HTERT RPE-1 (cell line): ENCODE measurements around the gene AK2.
"Not testable (repeated sequence)": the region's sequence is repeated elsewhere in the genome, so short reads cannot be mapped to it uniquely, and the experiment has no call there.

Source experiments
- in situ Hi-C: fragments of 300-500 bp; cut with MboI; formaldehyde crosslinking; loops from 4 replicates; pipeline ENCODE4 v1.14.3; 2020; ENCODE audit warnings: low sequenced_read_pairs

The AK2 gene

GRCh38 chr1:33055210-33056008 lies 18.7 kb upstream of the AK2 start:
- in situ Hi-C loops = no loop called here

- in situ Hi-C loops = no loop called here
Measured at GRCh38 chr1:33050221-33051076, 13.8 kb upstream of the AK2 start.

DNA sequence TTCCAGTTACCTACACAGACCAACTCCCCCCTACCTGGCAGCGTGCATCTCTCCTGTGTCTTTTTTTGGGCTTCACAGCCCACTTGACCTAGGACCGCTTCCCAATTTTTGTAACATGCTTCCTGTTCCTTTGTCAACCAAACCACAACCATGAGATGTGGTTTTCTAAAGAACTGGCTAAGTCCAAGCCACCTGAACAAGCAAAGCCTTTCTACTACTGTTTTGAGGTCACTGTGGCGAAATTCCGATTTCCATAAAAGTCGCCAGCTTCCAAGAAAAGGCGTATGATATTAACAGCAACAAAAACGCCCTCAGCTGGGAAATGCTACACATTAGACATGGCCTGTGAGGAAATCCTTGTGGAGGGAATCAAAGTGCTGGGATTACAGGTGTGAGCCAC lies 12.7 kb upstream of the AK2 start:
- in situ Hi-C loops = no loop called here

DNA sequence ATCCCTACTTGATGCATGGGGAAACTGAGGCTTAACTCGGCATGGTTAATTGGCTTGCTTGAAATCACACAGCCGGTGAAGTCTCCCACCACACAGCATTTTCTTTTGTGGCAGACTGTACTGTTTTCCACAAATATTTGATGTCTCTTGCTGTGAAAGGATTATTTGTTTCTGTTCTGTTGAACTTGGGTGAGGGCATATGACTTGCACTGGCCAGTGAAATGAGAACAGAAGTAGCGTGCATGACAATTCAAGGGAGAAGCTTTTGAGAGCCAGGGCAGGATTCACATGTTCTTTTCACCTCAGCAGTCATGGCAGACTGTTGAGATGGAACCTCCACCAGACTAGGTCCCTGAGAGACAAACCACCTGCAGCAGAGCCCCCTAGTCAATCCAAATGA lies 11.7 kb upstream of the AK2 start:
- in situ Hi-C loops = no loop called here

DNA sequence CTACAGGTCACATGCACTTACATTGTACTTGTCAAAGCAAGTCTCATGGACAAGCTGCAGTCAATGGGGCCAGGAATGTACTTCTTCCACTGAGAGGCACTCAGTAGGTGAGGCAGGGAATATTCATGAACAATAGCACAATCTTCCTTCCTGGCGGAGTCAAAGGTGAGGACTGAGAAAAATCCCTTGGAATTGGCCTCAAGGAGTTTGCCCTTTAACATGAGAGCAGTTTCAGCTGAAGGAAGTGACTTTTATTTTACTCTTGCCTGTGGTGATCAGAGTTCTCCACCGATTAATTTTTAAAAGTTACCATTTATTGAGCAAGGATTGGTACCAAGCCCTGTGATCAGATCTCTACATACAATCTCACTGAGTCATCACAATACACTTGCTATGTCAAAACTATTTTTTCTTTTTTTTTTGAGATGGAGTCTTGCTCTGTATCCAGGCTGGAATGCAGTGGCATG lies 11.2 kb upstream of the AK2 start:
- in situ Hi-C loops = no loop called here

DNA sequence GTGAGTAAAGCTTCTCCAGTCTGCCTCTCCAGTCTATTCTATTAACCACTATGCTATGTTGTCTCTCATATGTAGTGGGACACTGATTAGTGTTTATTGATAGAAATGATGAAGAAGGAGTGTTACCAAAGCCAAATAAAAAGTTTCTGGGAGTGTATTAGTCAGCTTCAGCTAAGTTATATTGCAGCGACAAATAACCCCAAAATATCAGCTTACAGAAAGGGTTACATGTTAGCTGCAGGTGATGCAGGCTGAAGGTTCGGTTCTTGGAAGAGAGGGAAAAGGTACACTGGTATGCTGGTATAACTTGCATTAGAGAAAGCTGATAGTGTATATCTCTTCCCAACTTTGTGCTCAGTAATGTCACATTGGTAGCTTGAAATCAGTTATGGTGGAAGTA lies 10.6 kb upstream of the AK2 start:
- in situ Hi-C loops = no loop called here

GRCh38 chr1:33046234-33046633 lies 9.6 kb upstream of the AK2 start:
- in situ Hi-C loops = not testable (repeated sequence)

DNA sequence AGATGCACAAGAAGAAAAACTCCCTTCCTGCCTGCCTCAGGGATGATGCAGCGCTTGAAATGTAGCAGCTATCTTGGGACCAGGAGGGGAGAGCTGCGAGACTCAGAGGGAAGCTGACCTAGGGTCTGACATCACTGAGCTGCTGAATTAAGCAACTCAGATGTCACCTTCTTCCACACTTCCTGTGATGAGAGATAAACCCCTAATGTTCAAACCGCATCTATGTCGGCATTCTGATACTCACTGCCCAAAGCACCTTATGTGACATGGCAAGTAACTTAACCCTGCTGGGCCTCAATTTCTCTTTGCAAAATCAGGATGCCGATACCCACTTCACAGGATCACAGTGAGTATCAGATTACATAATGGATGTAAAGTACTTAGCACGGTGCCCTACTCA lies 9.1 kb upstream of the AK2 start:
- in situ Hi-C loops = no loop called here

DNA sequence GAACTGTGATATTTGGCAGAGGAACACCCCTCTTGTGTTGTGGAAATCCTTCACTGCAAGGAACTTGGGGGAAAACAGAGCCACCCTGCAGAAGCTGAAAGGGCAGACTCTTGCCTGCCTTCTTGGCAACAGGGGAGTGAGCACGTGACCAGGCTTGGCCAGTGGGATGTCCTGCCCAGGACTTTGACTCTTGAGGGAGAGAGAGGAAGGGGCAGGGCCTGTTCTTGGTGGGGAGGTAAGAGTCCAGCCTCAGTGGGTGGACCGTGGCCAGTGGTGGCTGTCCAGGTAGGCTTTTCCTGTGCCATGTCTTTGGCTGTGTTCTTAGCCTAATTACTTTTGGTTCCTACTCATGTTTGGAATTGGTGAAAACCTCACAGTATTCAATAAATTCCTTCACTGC lies 8.6 kb upstream of the AK2 start:
- in situ Hi-C loops = no loop called here

GRCh38 chr1:33043267-33044092 lies 6.8 kb upstream of the AK2 start:
- in situ Hi-C loops = no loop called here

GRCh38 chr1:33042831-33043230 lies 6.1 kb upstream of the AK2 start:
- in situ Hi-C loops = no loop called here

GRCh38 chr1:33041026-33041425 lies 4.3 kb upstream of the AK2 start:
- in situ Hi-C loops = no loop called here

DNA sequence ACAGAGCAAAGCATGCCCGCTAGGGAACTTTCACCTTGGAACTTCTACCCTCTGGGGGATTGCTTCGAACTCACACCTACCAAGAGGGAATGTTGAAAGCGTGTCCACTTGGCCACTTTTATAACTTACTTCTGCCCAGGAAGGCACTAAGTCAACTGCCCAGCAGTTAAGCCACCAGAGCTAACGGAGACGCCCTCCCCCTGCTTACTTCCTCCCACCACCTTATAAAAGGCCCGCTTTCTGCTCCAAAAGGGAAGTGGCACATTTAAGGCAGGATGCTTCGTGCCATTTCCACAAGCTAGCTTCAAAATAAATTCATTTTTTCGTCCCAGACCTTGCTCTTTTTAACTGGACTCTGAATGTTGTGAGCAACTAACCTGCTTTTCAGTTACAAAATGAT lies 3.2 kb upstream of the AK2 start:
- in situ Hi-C loops = no loop called here

- in situ Hi-C loops = no loop called here
Measured at GRCh38 chr1:33036051-33036525, 595 bp downstream of the AK2 start.

GRCh38 chr1:33032126-33032869 lies 4.4 kb downstream of the AK2 start:
- in situ Hi-C loops = no loop called here

DNA sequence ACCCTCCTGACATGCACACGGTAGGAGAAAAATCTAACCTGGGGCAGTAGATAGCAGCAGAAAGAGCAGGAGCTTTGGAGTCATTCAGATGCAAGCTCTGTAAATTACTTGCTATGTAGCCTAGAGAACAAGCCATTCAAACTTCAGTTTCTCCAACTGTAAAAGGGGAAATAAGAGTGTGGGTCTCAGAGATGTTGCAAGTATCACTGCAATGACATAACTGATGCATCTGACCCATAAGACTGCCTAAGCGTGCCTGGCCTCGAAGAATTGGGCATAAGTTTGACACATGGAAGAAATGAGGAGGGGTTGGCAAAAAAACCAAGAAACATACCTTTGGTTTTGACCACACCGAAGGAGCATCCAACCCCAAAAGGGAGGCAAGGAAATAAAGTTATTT lies 5.2 kb downstream of the AK2 start:
- in situ Hi-C loops = no loop called here

DNA sequence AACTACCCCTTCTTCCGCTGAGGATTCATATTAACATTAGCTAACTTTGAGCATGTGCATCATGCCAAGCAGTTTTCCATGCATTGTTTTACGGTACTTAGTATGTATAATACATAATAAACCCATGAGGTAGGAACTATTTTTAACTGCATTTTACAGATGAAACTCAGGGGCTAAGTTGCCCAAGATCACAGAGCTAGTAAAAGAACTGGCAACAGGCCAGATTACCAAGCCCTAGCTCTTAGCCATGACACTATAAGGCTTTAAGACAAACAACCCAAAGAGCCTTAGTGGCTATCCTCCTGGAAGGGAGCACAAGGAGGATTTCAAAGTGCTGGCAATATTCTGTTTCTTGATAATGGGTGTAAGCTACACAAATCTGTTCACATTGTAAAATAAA lies 6.1 kb downstream of the AK2 start:
- in situ Hi-C loops = no loop called here

GRCh38 chr1:33029921-33030320 lies 6.8 kb downstream of the AK2 start:
- in situ Hi-C loops = no loop called here

- in situ Hi-C loops = no loop called here
Measured at GRCh38 chr1:33029209-33029608, 7.5 kb downstream of the AK2 start.

DNA sequence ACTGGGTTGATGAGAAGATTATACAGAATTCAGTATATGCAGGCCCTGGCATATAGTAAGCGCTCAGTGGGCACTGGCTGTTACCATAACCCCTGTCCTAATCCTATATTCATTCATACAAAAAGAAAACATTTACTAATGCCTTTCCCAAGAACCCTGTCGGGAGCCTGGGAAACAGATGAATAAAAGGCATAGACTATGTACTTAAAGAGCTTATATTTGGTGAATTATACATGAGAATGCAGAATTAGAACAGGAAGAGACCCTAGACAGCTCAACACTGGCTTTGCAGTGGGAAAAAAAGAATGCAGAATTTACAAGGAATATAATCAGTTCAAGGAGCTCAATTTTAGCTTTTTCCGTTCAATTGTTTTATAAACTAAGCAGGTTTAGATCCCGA lies 10.9 kb downstream of the AK2 start:
- in situ Hi-C loops = no loop called here
